OCI-LY1 (cell line): ENCODE data around the gene USH2A.

ENCODE experiments used
- EZH2 ChIP-seq: fragments of 200-600 bp; sonication (generic), shearing (Covaris generic); IDR thresholded peaks from 2 replicates; pipeline ENCODE4 v1.8.0; 2017; ENCODE audit warnings: borderline replicate concordance, mixed run types, mild to moderate bottlenecking, antibody characterized with exemption, low read length, moderate library complexity, mixed read lengths
- TF ChIP-seq, protein P1 (sequence below): fragments of 200-600 bp; sonication (generic), shearing (Covaris generic); IDR thresholded peaks from 2 replicates; pipeline ENCODE4 v1.5.1; 2017; ENCODE audit warnings: mild to moderate bottlenecking, antibody characterized with exemption, low read length, moderate library complexity, mixed read lengths

DNA sequence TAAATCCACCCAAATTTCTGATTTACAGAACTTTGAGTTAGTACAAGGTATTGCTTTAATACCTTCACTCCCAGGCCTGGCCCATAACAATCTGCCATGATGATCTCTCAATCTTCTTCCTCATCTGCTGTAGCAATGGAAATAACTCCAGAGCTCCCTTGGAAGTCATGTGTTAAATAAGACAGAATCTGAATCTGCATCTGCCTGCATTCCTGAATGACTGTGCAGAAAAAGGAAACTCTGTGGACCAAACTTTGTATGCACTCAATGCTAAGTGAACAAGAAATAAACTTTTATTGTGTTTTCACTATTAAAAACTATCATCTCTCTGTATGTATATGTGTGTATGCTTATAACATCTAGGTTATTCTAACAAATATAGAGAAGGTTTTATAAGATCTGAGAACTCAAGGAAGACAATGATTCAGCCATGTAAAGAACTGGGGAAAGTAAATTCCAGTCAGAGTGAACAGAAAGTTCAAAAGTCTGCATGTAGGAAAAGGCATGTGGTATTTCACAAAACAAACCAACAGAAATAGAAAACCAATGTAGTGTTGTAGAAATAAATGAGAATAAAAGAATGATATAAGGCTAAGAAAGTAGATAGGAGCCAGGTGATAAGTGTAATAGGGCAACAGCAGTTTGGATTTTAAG is 390.2 kb downstream of the USH2A start:
- TF ChIP-seq, protein P1, sequence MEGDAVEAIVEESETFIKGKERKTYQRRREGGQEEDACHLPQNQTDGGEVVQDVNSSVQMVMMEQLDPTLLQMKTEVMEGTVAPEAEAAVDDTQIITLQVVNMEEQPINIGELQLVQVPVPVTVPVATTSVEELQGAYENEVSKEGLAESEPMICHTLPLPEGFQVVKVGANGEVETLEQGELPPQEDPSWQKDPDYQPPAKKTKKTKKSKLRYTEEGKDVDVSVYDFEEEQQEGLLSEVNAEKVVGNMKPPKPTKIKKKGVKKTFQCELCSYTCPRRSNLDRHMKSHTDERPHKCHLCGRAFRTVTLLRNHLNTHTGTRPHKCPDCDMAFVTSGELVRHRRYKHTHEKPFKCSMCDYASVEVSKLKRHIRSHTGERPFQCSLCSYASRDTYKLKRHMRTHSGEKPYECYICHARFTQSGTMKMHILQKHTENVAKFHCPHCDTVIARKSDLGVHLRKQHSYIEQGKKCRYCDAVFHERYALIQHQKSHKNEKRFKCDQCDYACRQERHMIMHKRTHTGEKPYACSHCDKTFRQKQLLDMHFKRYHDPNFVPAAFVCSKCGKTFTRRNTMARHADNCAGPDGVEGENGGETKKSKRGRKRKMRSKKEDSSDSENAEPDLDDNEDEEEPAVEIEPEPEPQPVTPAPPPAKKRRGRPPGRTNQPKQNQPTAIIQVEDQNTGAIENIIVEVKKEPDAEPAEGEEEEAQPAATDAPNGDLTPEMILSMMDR = no peak
- no peak for TF ChIP-seq EZH2
